ENCODE results near the gene HDAC9. TPM values are rescaled to one million over a fixed set of nuclear protein-coding genes. Genes with fewer than 3 reads are reported as not detected.

Gene HDAC9
- total RNA-seq, 2 experiments from 2014 or later, result 0.69 to 0.94 TPM

GRCh38 chr7:18511351-18512140, 16.0 kb downstream of the HDAC9 start:
- no peak for ATAC-seq
- H3K9me3 Mint-ChIP-seq (ENCODE audit: low read depth), result no peaks in the 10 kb centered on the region
- no peak overlapping the region for H3K27ac Mint-ChIP-seq
- no peaks in the 10 kb centered on the region for H3K36me3 Mint-ChIP-seq (ENCODE audit: low read depth)
- DNase-seq, result no peak
- no peaks in the 10 kb centered on the region for H3K27me3 Mint-ChIP-seq
- CTCF ChIA-PET, result interaction anchor here (1.7 kb wide), 1 partner anchor 10 kb away, joined by 3 read pairs; no protein-coding TSS in a partner anchor
- intact Hi-C loops (cut with DNase I, micrococcal nuclease), result no loop called here
- POLR2A ChIA-PET, result no interaction called here
- H3K4me1 Mint-ChIP-seq, result peaks cover 7% of the 10 kb centered on the region
- H3K4me3 Mint-ChIP-seq, result no peak overlapping the region

DNA sequence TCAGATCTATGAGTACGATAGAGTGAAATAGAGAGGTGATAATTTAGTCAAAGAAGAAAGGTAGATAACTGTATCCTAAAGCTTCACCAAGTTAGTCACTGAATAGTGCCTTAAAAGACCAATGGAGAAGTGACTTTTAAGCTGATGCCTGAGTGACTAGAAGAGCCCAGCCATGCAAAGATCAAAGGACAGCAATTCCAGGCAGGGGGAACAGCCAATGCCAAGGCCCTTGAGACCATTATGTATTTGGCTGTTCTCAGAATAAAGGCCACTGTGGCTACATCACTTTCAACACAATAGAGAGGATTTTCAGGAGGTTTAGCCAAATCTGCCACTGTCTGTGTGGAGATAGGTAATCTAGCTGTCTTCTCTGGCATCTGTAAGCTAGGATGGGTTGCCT, 17.8 kb downstream of the HDAC9 start:
- no peaks in the 10 kb centered on the region for H3K9me3 Mint-ChIP-seq (ENCODE audit: low read depth)
- no peak for DNase-seq
- peaks cover 7% of the 10 kb centered on the region for H3K4me1 Mint-ChIP-seq
- no peaks in the 10 kb centered on the region for H3K36me3 Mint-ChIP-seq (ENCODE audit: low read depth)
- no peak overlapping the region for H3K4me3 Mint-ChIP-seq
- intact Hi-C loops (cut with DNase I, micrococcal nuclease), result no loop called here
- H3K27me3 Mint-ChIP-seq, result no peaks in the 10 kb centered on the region
- no peak overlapping the region for H3K27ac Mint-ChIP-seq
- POLR2A ChIA-PET, result no interaction called here
- CTCF ChIA-PET, result no interaction called here
- ATAC-seq, result no peak

DNA sequence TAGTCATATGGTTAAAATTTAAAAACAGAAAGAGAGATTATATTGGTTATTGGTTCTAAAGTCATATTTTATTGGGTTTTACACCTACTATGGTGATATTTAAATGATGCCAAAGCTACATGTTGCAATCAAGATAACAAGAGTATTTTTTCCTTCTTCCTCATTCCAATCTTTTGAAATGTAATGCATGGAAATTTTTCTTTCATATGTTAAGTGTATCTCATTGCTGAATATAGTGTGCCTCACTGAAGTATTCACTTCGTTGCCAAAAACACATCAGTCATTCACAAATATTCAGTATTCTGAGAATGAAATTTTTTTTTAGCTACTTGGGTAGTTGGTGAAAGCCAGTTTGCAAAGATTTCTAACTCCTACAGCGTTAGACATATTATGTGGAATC, 19.5 kb downstream of the HDAC9 start:
- ChIA-PET POLR2A (no interaction called here), CTCF (no interaction called here)
- H3K27me3 Mint-ChIP-seq, result no peaks in the 10 kb centered on the region
- H3K36me3 Mint-ChIP-seq (ENCODE audit: low read depth), result no peaks in the 10 kb centered on the region
- no peak for DNase-seq
- intact Hi-C loops (cut with DNase I, micrococcal nuclease), result no loop called here
- H3K4me1 Mint-ChIP-seq, result no peaks in the 10 kb centered on the region
- no peak overlapping the region for H3K4me3 Mint-ChIP-seq
- H3K9me3 Mint-ChIP-seq (ENCODE audit: low read depth), result no peaks in the 10 kb centered on the region
- no peak for ATAC-seq
- H3K27ac Mint-ChIP-seq, result no peak overlapping the region

DNA sequence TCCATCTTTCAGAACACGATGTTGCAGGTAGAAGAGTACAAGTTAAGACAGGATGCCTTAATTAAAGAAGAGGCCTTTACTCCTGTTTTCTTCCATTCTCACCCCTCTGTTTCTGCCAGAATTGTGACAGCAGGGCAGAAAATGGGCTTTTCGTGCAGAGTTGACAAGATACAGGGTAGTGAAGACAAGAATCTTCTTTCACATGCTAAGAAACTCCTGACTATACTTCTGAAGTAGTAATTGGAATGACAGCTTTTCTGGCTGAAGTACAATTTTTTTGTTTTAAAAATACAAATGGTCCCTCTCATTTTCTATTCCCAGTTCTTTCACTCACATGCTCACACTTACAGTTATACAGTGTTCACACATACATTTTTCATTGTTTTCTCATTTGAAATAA, 22.1 kb downstream of the HDAC9 start:
- Mint-ChIP-seq H3K4me3 (no peak overlapping the region), H3K36me3 (ENCODE audit: low read depth) (no peaks in the 10 kb centered on the region), H3K9me3 (ENCODE audit: low read depth) (no peaks in the 10 kb centered on the region), H3K27me3 (no peaks in the 10 kb centered on the region), H3K27ac (no peak overlapping the region), H3K4me1 (no peaks in the 10 kb centered on the region)
- ChIA-PET POLR2A (no interaction called here), CTCF (no interaction called here)
- no peak for DNase-seq
- ATAC-seq, result no peak
- intact Hi-C loops (cut with DNase I, micrococcal nuclease), result no loop called here

DNA sequence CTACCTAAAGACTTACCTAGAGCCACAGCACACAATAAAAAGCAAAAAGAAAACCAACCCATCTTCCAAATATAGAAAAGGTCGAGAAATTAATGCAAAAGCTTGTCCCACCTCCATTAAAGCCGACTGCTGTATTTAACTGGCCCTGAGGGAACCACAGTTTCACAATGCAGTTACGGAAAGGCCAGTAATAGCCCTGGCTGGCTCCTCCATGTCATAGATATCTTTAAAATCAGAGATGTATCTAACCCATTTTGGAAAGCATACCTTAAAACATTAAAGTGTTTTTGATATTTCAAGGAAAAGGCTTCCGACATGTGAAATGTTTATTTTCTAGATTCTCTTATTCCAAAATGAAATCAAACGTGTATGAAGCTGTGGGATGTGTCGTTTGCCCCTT, 23.0 kb downstream of the HDAC9 start:
- H3K36me3 Mint-ChIP-seq (ENCODE audit: low read depth), result no peaks in the 10 kb centered on the region
- no peak for ATAC-seq
- no peak overlapping the region for H3K4me3 Mint-ChIP-seq
- no peaks in the 10 kb centered on the region for H3K4me1 Mint-ChIP-seq
- CTCF ChIA-PET, result no interaction called here
- intact Hi-C loops (cut with DNase I, micrococcal nuclease), result no loop called here
- H3K9me3 Mint-ChIP-seq (ENCODE audit: low read depth), result no peaks in the 10 kb centered on the region
- no peak overlapping the region for H3K27ac Mint-ChIP-seq
- no peak for DNase-seq
- H3K27me3 Mint-ChIP-seq, result no peaks in the 10 kb centered on the region
- POLR2A ChIA-PET, result no interaction called here

DNA sequence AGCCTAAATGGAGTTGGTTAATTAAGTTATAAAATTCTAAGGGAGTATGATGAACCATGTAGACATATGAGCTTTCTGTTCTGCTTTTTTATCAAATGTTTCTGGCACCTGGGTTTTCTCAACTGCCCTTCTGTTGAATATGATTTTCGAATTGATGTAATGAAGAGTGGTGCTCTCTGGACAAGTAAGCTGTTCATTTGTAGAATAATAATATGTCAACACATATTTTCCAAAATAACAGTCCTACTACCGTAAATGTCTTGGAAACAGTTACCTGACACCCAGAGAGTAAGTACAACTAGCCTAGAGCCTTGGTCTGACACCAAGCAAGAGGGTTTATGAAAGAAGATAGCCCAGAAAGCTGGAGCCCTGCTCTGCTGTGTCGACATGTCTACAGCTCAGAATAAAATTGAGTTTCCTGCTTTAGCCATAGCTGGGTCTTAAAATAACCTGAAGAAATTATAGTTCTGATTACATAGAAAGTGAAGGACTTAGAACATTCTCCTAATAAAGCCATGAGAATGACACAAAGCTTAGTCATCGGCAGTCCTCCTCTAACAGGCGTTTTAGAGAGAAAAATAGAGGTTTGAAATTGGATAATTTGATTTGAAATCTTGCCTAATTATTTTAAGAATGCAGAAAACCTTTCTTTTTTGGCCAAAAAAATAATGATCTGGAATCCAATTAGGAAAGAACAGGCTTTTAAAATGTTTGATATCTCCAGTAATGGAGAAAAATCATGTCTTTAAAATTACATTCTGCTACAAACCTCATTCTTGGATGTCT, 25.1 kb downstream of the HDAC9 start:
- ChIA-PET CTCF (interaction anchor here (1.5 kb wide), 1 partner anchor 10 kb away, joined by 3 read pairs; no protein-coding TSS in a partner anchor), POLR2A (no interaction called here)
- Mint-ChIP-seq H3K27ac (no peak overlapping the region), H3K4me1 (no peaks in the 10 kb centered on the region), H3K36me3 (ENCODE audit: low read depth) (no peaks in the 10 kb centered on the region), H3K4me3 (no peak overlapping the region), H3K9me3 (ENCODE audit: low read depth) (no peaks in the 10 kb centered on the region), H3K27me3 (no peaks in the 10 kb centered on the region)
- DNase-seq, result no peak
- ATAC-seq, result no peak
- intact Hi-C loops (cut with DNase I, micrococcal nuclease), result loop anchor here in 1 of 2 experiments (5.0 kb wide), 1 partner anchor 342 kb away; no protein-coding TSS in a partner anchor

DNA sequence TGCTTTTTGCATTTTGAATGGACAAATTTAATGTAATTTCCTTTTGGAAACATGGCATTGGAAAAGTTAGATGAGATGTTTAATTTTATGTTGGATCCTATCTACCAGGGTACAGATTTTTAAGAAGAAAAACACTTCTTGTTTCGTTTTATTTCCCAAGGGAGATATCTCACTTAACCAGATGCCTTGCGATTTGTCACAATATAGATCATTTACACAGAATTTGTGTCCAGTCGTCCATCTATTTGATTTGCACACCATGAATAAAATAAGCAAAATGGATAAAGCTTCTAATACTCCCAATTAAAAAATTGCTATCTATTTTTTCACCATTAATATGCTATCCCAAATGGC, 25.7 kb downstream of the HDAC9 start:
- no peak overlapping the region for H3K27ac Mint-ChIP-seq
- no peak for ATAC-seq
- DNase-seq, result no peak
- no peaks in the 10 kb centered on the region for H3K36me3 Mint-ChIP-seq (ENCODE audit: low read depth)
- intact Hi-C loops (cut with DNase I, micrococcal nuclease), result loop anchor here in 1 of 2 experiments (5.0 kb wide), 1 partner anchor 341 kb away; no protein-coding TSS in a partner anchor
- ChIA-PET POLR2A (no interaction called here), CTCF (interaction anchor here (1.5 kb wide), 1 partner anchor 10 kb away, joined by 3 read pairs; no protein-coding TSS in a partner anchor)
- H3K27me3 Mint-ChIP-seq, result no peaks in the 10 kb centered on the region
- no peak overlapping the region for H3K4me3 Mint-ChIP-seq
- H3K9me3 Mint-ChIP-seq (ENCODE audit: low read depth), result no peaks in the 10 kb centered on the region
- no peaks in the 10 kb centered on the region for H3K4me1 Mint-ChIP-seq

DNA sequence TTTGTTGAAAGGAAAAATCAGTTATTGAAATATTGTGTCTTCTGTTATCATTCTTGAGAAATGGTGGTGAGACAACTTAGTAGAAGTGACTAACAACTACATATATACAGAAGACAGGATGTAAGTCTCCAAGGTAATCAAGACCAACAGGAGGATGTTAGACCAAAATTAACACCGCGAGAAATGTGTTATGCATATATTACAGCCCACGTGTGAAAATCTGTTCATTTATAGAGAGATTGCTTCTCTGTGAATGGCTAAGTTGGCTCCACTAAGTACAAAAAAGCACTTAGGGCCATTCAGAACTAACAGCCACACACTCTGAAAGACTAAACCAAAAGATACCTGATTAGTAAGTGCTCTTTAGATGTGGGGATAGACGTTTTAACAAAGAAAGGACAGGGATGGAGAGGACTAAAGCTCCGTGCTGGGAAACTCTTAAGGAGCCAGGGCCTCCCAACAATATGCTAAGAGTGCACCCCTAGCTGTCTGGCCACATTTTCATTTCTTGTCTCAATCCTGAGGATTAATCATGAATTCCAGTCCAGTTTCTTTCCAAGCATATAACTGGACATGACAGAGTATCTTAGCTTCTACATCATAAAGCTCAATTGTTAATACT, 26.5 kb downstream of the HDAC9 start:
- H3K27ac Mint-ChIP-seq, result no peak overlapping the region
- ATAC-seq (peak; percentile 80), DNase-seq (no peak)
- no peaks in the 10 kb centered on the region for H3K4me1 Mint-ChIP-seq
- H3K4me3 Mint-ChIP-seq, result no peak overlapping the region
- POLR2A ChIA-PET, result no interaction called here
- no peaks in the 10 kb centered on the region for H3K9me3 Mint-ChIP-seq (ENCODE audit: low read depth)
- H3K27me3 Mint-ChIP-seq, result no peaks in the 10 kb centered on the region
- intact Hi-C loops (cut with DNase I, micrococcal nuclease), result loop anchor here in 1 of 2 experiments (5.0 kb wide), 1 partner anchor 340 kb away; no protein-coding TSS in a partner anchor
- CTCF ChIA-PET, result interaction anchor here (1.5 kb wide), 1 partner anchor 11 kb away, joined by 3 read pairs; no protein-coding TSS in a partner anchor
- H3K36me3 Mint-ChIP-seq (ENCODE audit: low read depth), result no peaks in the 10 kb centered on the region

DNA sequence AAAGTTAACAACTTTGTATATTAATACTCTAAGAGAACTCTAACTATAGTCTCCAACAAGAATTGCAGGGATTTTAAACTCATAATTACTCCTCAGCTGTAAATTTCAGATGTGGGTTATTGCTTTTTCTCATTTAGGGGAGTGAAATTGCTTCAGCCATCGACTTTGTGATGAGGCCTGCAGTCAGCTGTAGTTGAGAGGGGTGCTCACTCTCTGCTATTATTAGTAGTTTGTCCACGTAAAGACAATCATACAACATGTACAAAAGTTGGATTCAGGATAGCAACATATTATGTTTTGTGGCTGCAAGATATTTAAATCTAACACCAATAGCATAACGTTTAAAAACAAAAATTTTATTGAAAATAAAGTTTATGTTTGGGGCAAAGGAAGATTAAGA, 28.7 kb downstream of the HDAC9 start:
- Mint-ChIP-seq H3K4me3 (no peak overlapping the region), H3K36me3 (ENCODE audit: low read depth) (no peaks in the 10 kb centered on the region), H3K27ac (no peak overlapping the region), H3K9me3 (ENCODE audit: low read depth) (no peaks in the 10 kb centered on the region), H3K4me1 (no peaks in the 10 kb centered on the region), H3K27me3 (no peaks in the 10 kb centered on the region)
- no peak for DNase-seq
- intact Hi-C loops (cut with DNase I, micrococcal nuclease), result loop anchor here in 1 of 2 experiments (5.0 kb wide), 1 partner anchor 338 kb away; no protein-coding TSS in a partner anchor
- POLR2A ChIA-PET, result no interaction called here
- no peak for ATAC-seq
- CTCF ChIA-PET, result no interaction called here

GRCh38 chr7:18526368-18526878, 30.9 kb downstream of the HDAC9 start:
- Mint-ChIP-seq H3K4me3 (no peak overlapping the region), H3K4me1 (no peaks in the 10 kb centered on the region), H3K27ac (no peak overlapping the region), H3K9me3 (ENCODE audit: low read depth) (no peaks in the 10 kb centered on the region), H3K36me3 (ENCODE audit: low read depth) (no peaks in the 10 kb centered on the region), H3K27me3 (no peaks in the 10 kb centered on the region)
- ChIA-PET POLR2A (no interaction called here), CTCF (no interaction called here)
- no peak for DNase-seq
- intact Hi-C loops (cut with DNase I, micrococcal nuclease), result no loop called here
- no peak for ATAC-seq

DNA sequence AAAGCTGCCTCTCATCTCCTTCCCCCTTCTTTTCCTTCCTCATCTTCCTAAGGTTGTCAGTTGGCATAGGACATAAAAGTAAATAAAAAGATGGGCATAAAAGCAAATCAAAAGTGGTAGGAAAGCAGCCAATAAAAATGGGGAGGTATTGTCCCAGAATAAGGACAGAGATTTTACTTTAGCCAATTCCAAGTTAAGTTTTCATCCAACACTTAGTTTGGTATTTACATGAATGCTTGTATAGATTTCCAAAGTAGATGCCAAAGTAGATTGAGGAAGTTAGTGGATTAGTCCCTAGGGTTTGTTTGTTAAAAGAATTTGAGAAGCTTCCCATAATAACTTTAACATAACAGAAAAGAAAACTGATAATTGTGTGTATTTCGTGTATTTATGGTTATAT, 33.7 kb downstream of the HDAC9 start:
- ATAC-seq (no peak), DNase-seq (no peak)
- Mint-ChIP-seq H3K36me3 (ENCODE audit: low read depth) (no peaks in the 10 kb centered on the region), H3K4me3 (no peak overlapping the region), H3K27me3 (no peaks in the 10 kb centered on the region), H3K27ac (no peak overlapping the region), H3K9me3 (ENCODE audit: low read depth) (no peaks in the 10 kb centered on the region), H3K4me1 (peaks cover 3% of the 10 kb centered on the region)
- intact Hi-C loops (cut with DNase I, micrococcal nuclease), result no loop called here
- CTCF ChIA-PET, result no interaction called here
- POLR2A ChIA-PET, result no interaction called here

Measured in activated CD4-positive, alpha-beta T cell treated with anti-CD3 and anti-CD28 coated beads for 36 hours (primary cell).